ENCODE data around the gene FAM171A2.

DNA sequence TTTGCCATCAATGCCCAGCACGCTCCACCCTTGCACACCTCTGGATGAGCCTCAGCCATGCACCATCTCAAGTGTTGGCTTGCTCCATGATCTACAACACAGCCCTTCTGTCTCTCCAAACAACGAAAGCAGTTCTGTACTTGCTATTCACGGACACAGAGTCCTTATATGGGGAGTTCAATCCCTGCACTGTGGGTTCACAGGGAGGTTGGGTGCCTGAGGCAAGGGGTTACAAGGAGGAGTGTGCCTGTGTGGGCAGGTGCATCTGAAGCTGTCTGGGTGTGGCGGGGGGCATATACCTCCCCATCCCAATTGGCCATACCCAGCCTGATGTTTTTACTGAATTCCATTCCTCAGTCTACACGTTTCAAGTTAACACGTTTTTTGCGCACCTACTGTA is 49.6 kb downstream of the FAM171A2 start:
- TF ChIP-seq, protein P1, sequence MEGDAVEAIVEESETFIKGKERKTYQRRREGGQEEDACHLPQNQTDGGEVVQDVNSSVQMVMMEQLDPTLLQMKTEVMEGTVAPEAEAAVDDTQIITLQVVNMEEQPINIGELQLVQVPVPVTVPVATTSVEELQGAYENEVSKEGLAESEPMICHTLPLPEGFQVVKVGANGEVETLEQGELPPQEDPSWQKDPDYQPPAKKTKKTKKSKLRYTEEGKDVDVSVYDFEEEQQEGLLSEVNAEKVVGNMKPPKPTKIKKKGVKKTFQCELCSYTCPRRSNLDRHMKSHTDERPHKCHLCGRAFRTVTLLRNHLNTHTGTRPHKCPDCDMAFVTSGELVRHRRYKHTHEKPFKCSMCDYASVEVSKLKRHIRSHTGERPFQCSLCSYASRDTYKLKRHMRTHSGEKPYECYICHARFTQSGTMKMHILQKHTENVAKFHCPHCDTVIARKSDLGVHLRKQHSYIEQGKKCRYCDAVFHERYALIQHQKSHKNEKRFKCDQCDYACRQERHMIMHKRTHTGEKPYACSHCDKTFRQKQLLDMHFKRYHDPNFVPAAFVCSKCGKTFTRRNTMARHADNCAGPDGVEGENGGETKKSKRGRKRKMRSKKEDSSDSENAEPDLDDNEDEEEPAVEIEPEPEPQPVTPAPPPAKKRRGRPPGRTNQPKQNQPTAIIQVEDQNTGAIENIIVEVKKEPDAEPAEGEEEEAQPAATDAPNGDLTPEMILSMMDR (optimal IDR thresholded peaks at IDR 0.05 in 1 of 3, IDR thresholded peaks at IDR 0.05 in 1 of 3, conservative IDR thresholded peaks at IDR 0.05 in 1 of 3; ENCODE audit: extremely low read depth in 1 of 3, insufficient read depth in 2 of 3, low read length in 3 of 3) = no peak
- no peak for TF ChIP-seq EZH2 (IDR thresholded peaks at IDR 0.05; ENCODE audit: low read length)

Measured in keratinocyte (primary cell).